Measurements from ENCODE around the gene SDF2L1. TPM values are rescaled to one million over a fixed set of nuclear protein-coding genes. Genes with fewer than 3 reads are reported as not detected.
"Not testable (repeated sequence)": the region's sequence is repeated elsewhere in the genome, so short reads cannot be mapped to it uniquely, and the experiment has no call there.

The SDF2L1 gene
- polyA plus RNA-seq, 1 donor, result 37.5 TPM

DNA sequence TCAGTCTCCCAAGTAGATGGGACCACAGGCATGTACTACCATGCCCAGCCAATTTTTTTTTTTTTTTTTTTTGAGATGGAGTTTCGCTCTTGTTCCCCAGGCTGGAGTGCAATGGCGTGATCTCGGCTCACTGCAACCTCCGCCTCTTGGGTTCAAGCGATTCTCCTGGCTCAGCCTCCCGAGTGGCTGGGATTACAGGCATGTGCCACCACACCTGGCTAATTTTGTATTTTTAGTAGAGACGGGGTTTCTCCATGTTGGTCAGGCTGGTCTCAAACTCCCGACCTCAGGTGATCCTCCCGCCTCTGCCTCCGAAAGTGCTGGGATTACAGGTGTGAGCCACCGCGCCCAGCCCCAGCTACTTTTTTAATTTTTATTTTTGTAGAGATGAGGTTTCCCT lies 36.7 kb downstream of the SDF2L1 start:
- Histone ChIP-seq H3K36me3 (ENCODE audit: control insufficient read depth, insufficient read depth, low read length) (peaks cover 48% of the 10 kb centered on the region), H3K9me3 (ENCODE audit: control insufficient read depth, low read depth, low read length) (peaks cover 10% of the 10 kb centered on the region)
- H3K4me3 ChIP-seq (ENCODE audit: low read length); H3K27ac ChIP-seq (ENCODE audit: low read length); DNase-seq; H3K27me3 ChIP-seq (ENCODE audit: control insufficient read depth, insufficient read depth, low read length); H3K4me1 ChIP-seq (ENCODE audit: control insufficient read depth, insufficient read depth, low read length): not testable (repeated sequence)
- WGBS (ENCODE audit: insufficient coverage, low lambda C conversion rate), result no CpG with 5 or more reads among the region's 12 CpGs

DNA sequence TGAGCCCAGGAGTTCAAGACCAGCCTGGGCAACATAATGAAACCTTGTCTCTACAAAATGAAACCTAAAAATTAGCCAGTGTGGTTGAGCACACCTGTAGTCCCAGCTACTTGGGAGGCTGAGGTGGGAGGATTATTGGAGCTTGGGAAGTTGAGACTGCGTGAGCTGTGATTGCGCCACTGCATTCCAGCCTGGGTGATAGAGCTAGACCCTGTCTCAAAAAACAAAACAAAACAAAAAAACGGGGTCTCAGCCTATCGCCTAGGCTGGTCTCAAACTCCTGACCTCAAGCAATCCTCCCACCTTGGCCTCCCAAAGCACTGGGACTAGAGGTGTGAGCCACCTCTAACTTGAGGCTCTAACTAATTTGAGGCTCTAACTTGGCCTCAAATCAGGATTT lies 37.3 kb downstream of the SDF2L1 start:
- H3K27me3 ChIP-seq (ENCODE audit: control insufficient read depth, insufficient read depth, low read length), result no peaks in the 10 kb centered on the region
- no peaks in the 10 kb centered on the region for H3K4me1 ChIP-seq (ENCODE audit: control insufficient read depth, insufficient read depth, low read length)
- 100% methylated on average over 1 of the region's 4 CpGs for WGBS (ENCODE audit: insufficient coverage, low lambda C conversion rate)
- no peak overlapping the region for H3K4me3 ChIP-seq (ENCODE audit: low read length)
- no peak overlapping the region for H3K27ac ChIP-seq (ENCODE audit: low read length)
- peaks cover 45% of the 10 kb centered on the region for H3K36me3 ChIP-seq (ENCODE audit: control insufficient read depth, insufficient read depth, low read length)
- peaks cover 10% of the 10 kb centered on the region for H3K9me3 ChIP-seq (ENCODE audit: control insufficient read depth, low read depth, low read length)
- DNase-seq, result no peak

- Histone ChIP-seq H3K4me3 (ENCODE audit: low read length) (no peak overlapping the region), H3K36me3 (ENCODE audit: control insufficient read depth, insufficient read depth, low read length) (peaks cover 46% of the 10 kb centered on the region), H3K9me3 (ENCODE audit: control insufficient read depth, low read depth, low read length) (peaks cover 8% of the 10 kb centered on the region), H3K4me1 (ENCODE audit: control insufficient read depth, insufficient read depth, low read length) (no peaks in the 10 kb centered on the region), H3K27me3 (ENCODE audit: control insufficient read depth, insufficient read depth, low read length) (no peaks in the 10 kb centered on the region), H3K27ac (ENCODE audit: low read length) (no peak overlapping the region)
- DNase-seq, result no peak
- no CpG with 5 or more reads among the region's 21 CpGs for WGBS (ENCODE audit: insufficient coverage, low lambda C conversion rate)
Measured at GRCh38 chr22:21680830-21681565, 38.9 kb downstream of the SDF2L1 start.

DNA sequence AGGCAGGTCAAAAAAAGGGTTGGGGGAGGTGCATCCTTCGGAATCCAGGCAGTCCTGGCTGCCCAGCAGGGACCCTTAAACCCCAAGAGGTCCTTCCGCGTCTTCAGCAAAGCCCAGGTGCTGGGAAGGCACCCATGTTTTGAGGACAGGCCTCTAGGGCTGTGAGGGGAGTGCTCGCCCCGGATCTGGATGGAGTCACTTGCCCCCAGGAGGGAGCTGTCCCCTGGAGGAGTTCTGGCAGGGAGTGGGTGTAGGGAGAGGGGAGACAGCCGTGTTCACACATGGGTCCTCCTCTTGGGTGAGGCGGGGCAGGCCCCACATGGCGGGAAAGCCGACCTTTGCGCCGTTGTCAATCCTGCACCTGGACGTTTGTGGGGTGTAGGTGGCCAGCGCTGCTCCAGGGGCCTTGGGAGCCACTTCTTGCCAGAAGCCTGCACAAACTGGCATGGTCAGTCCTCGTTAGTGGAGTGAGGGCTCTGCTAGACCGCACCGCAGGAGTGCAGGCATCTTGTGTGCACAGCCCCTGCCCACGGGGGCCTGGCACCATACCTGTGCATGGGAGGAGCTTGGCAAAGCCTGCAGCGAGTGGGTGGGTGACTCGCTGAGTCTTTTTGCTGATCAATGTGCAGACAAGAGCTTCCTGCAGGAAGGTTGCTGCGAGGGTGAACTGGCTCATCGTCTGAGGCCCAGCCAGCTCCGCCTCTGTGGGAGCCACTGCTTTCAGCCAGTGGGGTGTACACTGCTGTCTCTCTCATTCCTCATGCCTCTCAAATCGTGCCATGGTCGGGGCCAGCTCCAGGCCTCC lies 39.7 kb downstream of the SDF2L1 start:
- no peak overlapping the region for H3K4me3 ChIP-seq (ENCODE audit: low read length)
- peaks cover 52% of the 10 kb centered on the region for H3K36me3 ChIP-seq (ENCODE audit: control insufficient read depth, insufficient read depth, low read length)
- H3K4me1 ChIP-seq (ENCODE audit: control insufficient read depth, insufficient read depth, low read length), result no peaks in the 10 kb centered on the region
- DNase-seq, result no peak
- H3K27ac ChIP-seq (ENCODE audit: low read length), result no peak overlapping the region
- H3K27me3 ChIP-seq (ENCODE audit: control insufficient read depth, insufficient read depth, low read length), result no peaks in the 10 kb centered on the region
- peaks cover 6% of the 10 kb centered on the region for H3K9me3 ChIP-seq (ENCODE audit: control insufficient read depth, low read depth, low read length)
- WGBS (ENCODE audit: insufficient coverage, low lambda C conversion rate), result no CpG with 5 or more reads among the region's 24 CpGs

DNA sequence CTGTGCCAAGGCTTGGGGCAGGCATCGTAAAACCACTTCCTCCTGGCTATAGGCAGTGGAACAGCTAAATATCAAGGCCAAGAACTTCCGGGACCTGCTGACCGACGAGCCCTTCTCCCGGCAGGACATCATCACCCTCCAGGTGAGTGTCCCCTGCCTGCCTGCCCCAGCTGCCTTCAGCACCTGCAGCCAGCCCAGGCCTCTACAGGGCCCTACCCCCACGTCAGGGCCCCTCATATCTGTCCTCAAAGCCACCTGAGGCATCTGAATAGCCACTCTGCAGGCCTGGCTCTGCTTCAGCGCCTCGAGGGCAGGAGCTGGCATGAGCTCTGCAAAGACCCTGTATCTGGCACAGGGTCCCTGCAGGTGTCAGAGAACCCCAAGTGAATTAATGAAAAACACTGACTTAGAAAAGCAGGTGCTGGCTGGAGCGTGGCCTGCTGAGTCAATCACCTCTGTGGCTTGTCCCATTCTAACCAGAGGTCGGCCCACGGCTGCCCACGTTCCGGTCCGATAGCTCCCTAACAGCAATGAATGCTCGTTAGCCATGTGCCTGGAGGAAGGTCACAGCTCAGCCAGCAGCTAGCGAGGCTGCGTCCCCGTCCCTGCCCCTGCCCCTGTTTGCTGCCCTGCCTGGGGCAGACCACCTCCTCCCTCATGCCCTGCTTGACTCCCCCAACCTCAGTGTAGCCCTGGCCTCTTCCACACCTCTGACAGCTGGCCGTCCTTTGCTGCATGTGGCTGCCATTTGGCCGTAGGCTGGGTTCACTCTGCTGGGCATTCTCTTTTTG lies 40.5 kb downstream of the SDF2L1 start:
- Histone ChIP-seq H3K4me1 (ENCODE audit: control insufficient read depth, insufficient read depth, low read length) (no peaks in the 10 kb centered on the region), H3K4me3 (ENCODE audit: low read length) (no peak overlapping the region), H3K27me3 (ENCODE audit: control insufficient read depth, insufficient read depth, low read length) (no peaks in the 10 kb centered on the region), H3K36me3 (ENCODE audit: control insufficient read depth, insufficient read depth, low read length) (peaks cover 60% of the 10 kb centered on the region), H3K27ac (ENCODE audit: low read length) (no peak overlapping the region), H3K9me3 (ENCODE audit: control insufficient read depth, low read depth, low read length) (peaks cover 4% of the 10 kb centered on the region)
- no CpG with 5 or more reads among the region's 20 CpGs for WGBS (ENCODE audit: insufficient coverage, low lambda C conversion rate)
- no peak for DNase-seq

- Histone ChIP-seq H3K27ac (ENCODE audit: low read length) (no peak overlapping the region), H3K27me3 (ENCODE audit: control insufficient read depth, insufficient read depth, low read length) (no peaks in the 10 kb centered on the region), H3K9me3 (ENCODE audit: control insufficient read depth, low read depth, low read length) (no peaks in the 10 kb centered on the region), H3K36me3 (ENCODE audit: control insufficient read depth, insufficient read depth, low read length) (peaks cover 68% of the 10 kb centered on the region), H3K4me3 (ENCODE audit: low read length) (no peak overlapping the region), H3K4me1 (ENCODE audit: control insufficient read depth, insufficient read depth, low read length) (no peaks in the 10 kb centered on the region)
- no peak for DNase-seq
- WGBS (ENCODE audit: insufficient coverage, low lambda C conversion rate), result no CpG with 5 or more reads among the region's 7 CpGs
Measured at GRCh38 chr22:21683401-21683811, 41.3 kb downstream of the SDF2L1 start.

DNA sequence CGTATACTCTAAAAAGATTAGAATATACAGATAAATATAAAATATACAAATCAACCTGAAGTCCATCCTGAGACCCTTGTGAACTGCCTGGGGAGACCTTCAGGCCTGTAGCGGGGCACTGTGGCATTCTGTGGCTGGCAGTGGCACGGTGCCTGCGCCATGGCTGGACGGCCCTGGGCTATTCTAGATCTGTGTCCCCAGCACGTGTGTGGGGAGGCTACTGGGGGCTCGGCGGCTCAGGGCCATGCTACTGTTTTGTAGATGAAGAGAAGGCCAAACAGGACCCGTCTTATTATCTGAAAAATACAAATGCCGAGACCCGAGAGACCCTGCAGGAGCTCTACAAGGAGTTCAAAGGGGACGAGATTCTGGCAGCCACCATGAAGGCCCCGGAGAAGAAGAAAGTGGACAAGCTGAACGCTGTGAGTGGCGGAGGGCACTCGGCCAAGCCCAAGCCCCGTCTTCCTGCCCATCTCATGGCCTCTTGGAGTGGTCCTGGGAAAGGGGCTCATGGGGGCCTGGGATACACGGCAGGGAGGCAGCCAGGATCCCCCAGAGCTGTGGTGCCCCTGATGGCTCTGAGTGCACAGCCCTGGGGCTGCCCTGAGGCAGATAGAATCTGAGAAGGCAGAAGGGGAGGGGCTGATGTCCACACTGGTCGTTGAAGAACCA lies 42.5 kb downstream of the SDF2L1 start:
- Histone ChIP-seq H3K4me3 (ENCODE audit: low read length) (no peak overlapping the region), H3K9me3 (ENCODE audit: control insufficient read depth, low read depth, low read length) (no peaks in the 10 kb centered on the region), H3K36me3 (ENCODE audit: control insufficient read depth, insufficient read depth, low read length) (peaks cover 76% of the 10 kb centered on the region), H3K27ac (ENCODE audit: low read length) (no peak overlapping the region), H3K4me1 (ENCODE audit: control insufficient read depth, insufficient read depth, low read length) (no peaks in the 10 kb centered on the region), H3K27me3 (ENCODE audit: control insufficient read depth, insufficient read depth, low read length) (no peaks in the 10 kb centered on the region)
- no peak for DNase-seq
- no CpG with 5 or more reads among the region's 19 CpGs for WGBS (ENCODE audit: insufficient coverage, low lambda C conversion rate)

GRCh38 chr22:21685164-21685513 lies 43.0 kb downstream of the SDF2L1 start:
- H3K36me3 ChIP-seq (ENCODE audit: control insufficient read depth, insufficient read depth, low read length), result peaks cover 79% of the 10 kb centered on the region
- H3K4me1 ChIP-seq (ENCODE audit: control insufficient read depth, insufficient read depth, low read length), result no peaks in the 10 kb centered on the region
- no peak for DNase-seq
- H3K4me3 ChIP-seq (ENCODE audit: low read length), result no peak overlapping the region
- no peaks in the 10 kb centered on the region for H3K9me3 ChIP-seq (ENCODE audit: control insufficient read depth, low read depth, low read length)
- no peak overlapping the region for H3K27ac ChIP-seq (ENCODE audit: low read length)
- WGBS (ENCODE audit: insufficient coverage, low lambda C conversion rate), result no CpG with 5 or more reads among the region's 8 CpGs
- no peaks in the 10 kb centered on the region for H3K27me3 ChIP-seq (ENCODE audit: control insufficient read depth, insufficient read depth, low read length)

DNA sequence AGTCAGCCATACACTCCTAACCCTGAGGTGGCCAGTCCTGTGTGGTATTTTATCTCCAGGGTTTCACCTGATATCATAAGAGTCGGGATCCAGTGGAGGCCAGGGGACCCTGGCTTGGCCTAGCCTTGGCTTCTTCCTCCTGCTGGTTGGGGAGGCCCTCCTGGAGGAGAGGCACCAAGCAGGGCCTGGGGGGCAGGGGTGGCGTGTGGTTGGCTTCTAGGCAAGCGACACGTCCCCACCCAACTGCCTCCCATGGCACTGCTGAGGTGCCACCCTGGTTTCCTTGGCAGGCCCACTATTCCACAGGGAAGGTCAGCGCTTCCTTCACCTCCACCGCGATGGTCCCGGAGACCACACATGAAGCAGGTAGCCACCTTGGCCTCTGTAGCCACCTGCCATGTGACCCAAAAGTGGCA lies 44.1 kb downstream of the SDF2L1 start:
- Histone ChIP-seq H3K9me3 (ENCODE audit: control insufficient read depth, low read depth, low read length) (no peaks in the 10 kb centered on the region), H3K27me3 (ENCODE audit: control insufficient read depth, insufficient read depth, low read length) (no peaks in the 10 kb centered on the region), H3K27ac (ENCODE audit: low read length) (no peak overlapping the region), H3K4me1 (ENCODE audit: control insufficient read depth, insufficient read depth, low read length) (no peaks in the 10 kb centered on the region), H3K4me3 (ENCODE audit: low read length) (no peak overlapping the region), H3K36me3 (ENCODE audit: control insufficient read depth, insufficient read depth, low read length) (peaks cover 79% of the 10 kb centered on the region)
- DNase-seq, result no peak
- WGBS (ENCODE audit: insufficient coverage, low lambda C conversion rate), result no CpG with 5 or more reads among the region's 8 CpGs

All from large intestine (tissue), 3 donors.